Spleen (tissue), 11 donors: ENCODE measurements around the gene GPR82. TPM values are rescaled to one million over a fixed set of nuclear protein-coding genes. Genes with fewer than 3 reads are reported as not detected.

ENCODE experiments used
- DNase-seq: peaks from one replicate; pipeline ENCODE4 v3.0.0-alpha.2; 2020
- H3K27ac ChIP-seq, 8 donors: fragments of 200-600 bp; sonication (generic) in 7 of 8; 1 replicate in 4 of 8; 2 replicates in 4 of 8; pipeline versions ENCODE4 v1.5.0 to v1.8.0; 2016 to 2021; ENCODE audit warnings: inconsistent platforms in 4 of 8, mild to moderate bottlenecking in 4 of 8, moderate library complexity in 1 of 8
- H3K27me3 ChIP-seq, 7 donors: fragments of 200-600 bp; sonication (generic) in 6 of 7; replicated peaks in 1 of 7; 1 replicate in 4 of 7; 2 replicates in 3 of 7; pipeline versions ENCODE4 v1.5.0 to v1.8.0; 2016 to 2021; ENCODE audit warnings: inconsistent platforms in 3 of 7, mild to moderate bottlenecking in 1 of 7
- H3K36me3 ChIP-seq, 6 donors: fragments of 200-600 bp; sonication (generic) in 5 of 6; 1 replicate in 4 of 6; 2 replicates in 2 of 6; pipeline versions ENCODE4 v1.5.0 to v1.8.0; 2016 to 2021; ENCODE audit warnings: inconsistent platforms in 2 of 6
- H3K4me1 ChIP-seq, 6 donors: fragments of 200-600 bp; sonication (generic) in 5 of 6; 1 replicate in 3 of 6; 2 replicates in 3 of 6; pipeline versions ENCODE4 v1.5.0 to v1.8.0; 2016 to 2021; ENCODE audit warnings: inconsistent platforms in 3 of 6
- H3K4me3 ChIP-seq, 8 donors: fragments of 200-600 bp; sonication (generic) in 7 of 8; 1 replicate in 4 of 8; 2 replicates in 4 of 8; pipeline versions ENCODE4 v1.5.0 to v1.8.0; 2016 to 2021; ENCODE audit warnings: inconsistent platforms in 4 of 8, mild to moderate bottlenecking in 4 of 8, moderate library complexity in 2 of 8
- H3K9me3 ChIP-seq, 8 donors: fragments of 200-600 bp; sonication (generic) in 7 of 8; 1 replicate in 4 of 8; 2 replicates in 4 of 8; pipeline versions ENCODE4 v1.5.0 to v1.8.0; 2016 to 2021; ENCODE audit warnings: inconsistent platforms in 4 of 8
- POLR2A ChIP-seq, 3 donors: fragments of 450-650 bp; IDR thresholded peaks; one replicate each; pipeline ENCODE4 v1.5.1; 2017; ENCODE audit warnings: antibody characterized with exemption in 3 of 3, mild to moderate bottlenecking in 1 of 3
- POLR2AphosphoS5 ChIP-seq, 3 donors: sonication (generic); formaldehyde crosslinking; IDR thresholded peaks; one replicate each; pipeline ENCODE4 v1.5.1; 2017; ENCODE audit warnings: antibody characterized with exemption in 3 of 3
- WGBS, 5 donors: extraction: QIAGEN DNeasy Blood & Tissue Kit in 3 of 5; methylation state at CpG; one replicate each; pipeline versions ENCODE4 v1.1.5 to v1.1.7; 2013 to 2018; 5-methylcytosine and 5-hydroxymethylcytosine counted together
- intact Hi-C: fragments of 100-400 bp; cut with DNase I; formaldehyde crosslinking; loops from one replicate; pipeline ENCODE4 v1.15.0; 2023; ENCODE audit warnings: low total_unique reads
- polyA plus RNA-seq, 3 donors: library from polyadenylated mRNA; stranded (reverse); fragments of 200-250 nt; gene quantifications; one replicate each; pipeline ENCODE4 v1.2.1, GENCODE V29; 2013
- total RNA-seq, 7 donors: library from RNA; depleted of rRNA in 3 of 7; stranded (reverse); fragments of >200 nt in 3 of 7; fragmentation: NEBNext Ultra II Directional in 4 of 7; extraction: Animal tissue kit (Norgen Biotek cat#: 25700) in 4 of 7; gene quantifications; one replicate each; pipeline versions ENCODE4 v1.1.0 to v1.2.1, GENCODE V29; 2016 to 2021
- TF ChIP-seq, protein P1 (sequence below), 11 experiments: fragments of 200-600 bp in 7 of 11; fragments of 450-650 bp in 4 of 11; sonication (generic) in 4 of 11; IDR thresholded peaks in 8 of 11; conservative IDR thresholded peaks in 3 of 11; 1 replicate in 7 of 11; 2 replicates in 4 of 11; pipeline versions ENCODE4 v1.4.0 to v1.8.0; 2016 to 2021; ENCODE audit warnings: antibody characterized with exemption in 11 of 11, inconsistent platforms in 4 of 11, mild to moderate bottlenecking in 1 of 11
- donor health status: healthy with polysubstance abuse.
- donor health status: DM: no; HTN: no; CAD: no; lungs with moderate emphysema.
- donor health status: DM: no; HTN: no; CAD: no.
- donor health status: Bipolar disorder and iron deficiency.
- donor health status: healthy.
- donor health status: DM: no; HTN: no; CAD: no.
- donor health status: DM: yes; HTN: yes; CAD: no.

Gene GPR82
- total and polyA plus RNA-seq, 10 donors = 0.26 to 1.7 (median 0.49) TPM

DNA sequence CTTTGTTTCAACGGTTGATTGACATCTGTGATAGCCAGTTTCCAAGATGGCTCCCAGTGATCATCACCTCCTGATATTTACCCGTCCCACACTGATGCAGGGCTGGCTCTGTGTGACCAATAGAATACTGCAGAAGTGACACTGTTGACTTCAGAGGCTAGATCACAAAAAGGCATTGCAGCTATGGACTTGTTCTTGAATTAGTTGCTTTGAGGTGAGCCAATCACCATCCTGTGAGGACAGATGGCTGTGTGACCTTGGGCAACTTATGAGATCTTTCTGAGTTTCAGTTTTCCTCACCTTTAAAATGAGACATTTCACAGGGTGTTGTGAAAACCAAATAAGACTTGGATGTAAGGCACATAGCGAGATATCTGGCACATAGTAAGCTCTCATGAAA, 1.8 kb upstream of the GPR82 start:
- no peak for DNase-seq
- intact Hi-C loops = no loop called here
- WGBS, 5 donors = 82 to 96% (median 84%) methylated on average over 3 of the region's 3 CpGs
- Histone ChIP-seq H3K36me3 (no peaks in the 10 kb centered on the region), H3K4me1 (peaks cover 0 to 63% (median 34%) of the 10 kb centered on the region in 6 donors), H3K27ac (no peak overlapping the region), H3K9me3 (peaks cover 0 to 30% (median 11%) of the 10 kb centered on the region in 8 donors), H3K4me3 (no peak overlapping the region), H3K27me3 (peaks cover 0 to 7% (median 0%) of the 10 kb centered on the region in 7 donors)
- TF ChIP-seq, protein P1, sequence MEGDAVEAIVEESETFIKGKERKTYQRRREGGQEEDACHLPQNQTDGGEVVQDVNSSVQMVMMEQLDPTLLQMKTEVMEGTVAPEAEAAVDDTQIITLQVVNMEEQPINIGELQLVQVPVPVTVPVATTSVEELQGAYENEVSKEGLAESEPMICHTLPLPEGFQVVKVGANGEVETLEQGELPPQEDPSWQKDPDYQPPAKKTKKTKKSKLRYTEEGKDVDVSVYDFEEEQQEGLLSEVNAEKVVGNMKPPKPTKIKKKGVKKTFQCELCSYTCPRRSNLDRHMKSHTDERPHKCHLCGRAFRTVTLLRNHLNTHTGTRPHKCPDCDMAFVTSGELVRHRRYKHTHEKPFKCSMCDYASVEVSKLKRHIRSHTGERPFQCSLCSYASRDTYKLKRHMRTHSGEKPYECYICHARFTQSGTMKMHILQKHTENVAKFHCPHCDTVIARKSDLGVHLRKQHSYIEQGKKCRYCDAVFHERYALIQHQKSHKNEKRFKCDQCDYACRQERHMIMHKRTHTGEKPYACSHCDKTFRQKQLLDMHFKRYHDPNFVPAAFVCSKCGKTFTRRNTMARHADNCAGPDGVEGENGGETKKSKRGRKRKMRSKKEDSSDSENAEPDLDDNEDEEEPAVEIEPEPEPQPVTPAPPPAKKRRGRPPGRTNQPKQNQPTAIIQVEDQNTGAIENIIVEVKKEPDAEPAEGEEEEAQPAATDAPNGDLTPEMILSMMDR (IDR thresholded peaks at IDR 0.05 in 8 of 11, conservative IDR thresholded peaks at IDR 0.05 in 3 of 11) = no peak
- TF ChIP-seq POLR2A (IDR thresholded peaks at IDR 0.05) = no peak
- no peak for TF ChIP-seq POLR2AphosphoS5 (IDR thresholded peaks at IDR 0.05)

- H3K36me3 ChIP-seq = no peaks in the 10 kb centered on the region
- H3K9me3 ChIP-seq = peaks cover 0 to 22% (median 7%) of the 10 kb centered on the region in 8 donors
- WGBS, 5 donors = 38 to 61% (median 50%) methylated on average over 3 of the region's 3 CpGs
- peaks cover 0 to 63% (median 34%) of the 10 kb centered on the region in 6 donors for H3K4me1 ChIP-seq
- no peak for TF ChIP-seq POLR2A (IDR thresholded peaks at IDR 0.05)
- TF ChIP-seq, protein P1 (IDR thresholded peaks at IDR 0.05 in 8 of 11, conservative IDR thresholded peaks at IDR 0.05 in 3 of 11) = no peak
- no peak for TF ChIP-seq POLR2AphosphoS5 (IDR thresholded peaks at IDR 0.05)
- H3K27ac ChIP-seq = peak overlapping the region in 2 of 8 donors; percentile 51 to 52
- intact Hi-C loops = no loop called here
- DNase-seq = no peak
- H3K27me3 ChIP-seq = peaks cover 0 to 7% (median 0%) of the 10 kb centered on the region in 7 donors
- no peak overlapping the region for H3K4me3 ChIP-seq
Measured at GRCh38 chrX:41722816-41723618, 964 bp upstream of the GPR82 start.

- H3K4me1 ChIP-seq = peaks cover 0 to 24% (median 15%) of the 10 kb centered on the region in 6 donors
- intact Hi-C loops = no loop called here
- H3K27me3 ChIP-seq = peaks cover 0 to 4% (median 0%) of the 10 kb centered on the region in 7 donors
- WGBS, 5 donors = 64 to 82% (median 77%) methylated on average over 3 of the region's 3 CpGs
- no peaks in the 10 kb centered on the region for H3K36me3 ChIP-seq
- DNase-seq = no peak
- no peak overlapping the region for H3K4me3 ChIP-seq
- no peak for TF ChIP-seq POLR2A (IDR thresholded peaks at IDR 0.05)
- TF ChIP-seq, protein P1 (IDR thresholded peaks at IDR 0.05 in 8 of 11, conservative IDR thresholded peaks at IDR 0.05 in 3 of 11) = no peak
- TF ChIP-seq POLR2AphosphoS5 (IDR thresholded peaks at IDR 0.05) = no peak
- no peak overlapping the region for H3K27ac ChIP-seq
- no peaks in the 10 kb centered on the region for H3K9me3 ChIP-seq
Measured at GRCh38 chrX:41728125-41728524, 4.1 kb downstream of the GPR82 start.

DNA sequence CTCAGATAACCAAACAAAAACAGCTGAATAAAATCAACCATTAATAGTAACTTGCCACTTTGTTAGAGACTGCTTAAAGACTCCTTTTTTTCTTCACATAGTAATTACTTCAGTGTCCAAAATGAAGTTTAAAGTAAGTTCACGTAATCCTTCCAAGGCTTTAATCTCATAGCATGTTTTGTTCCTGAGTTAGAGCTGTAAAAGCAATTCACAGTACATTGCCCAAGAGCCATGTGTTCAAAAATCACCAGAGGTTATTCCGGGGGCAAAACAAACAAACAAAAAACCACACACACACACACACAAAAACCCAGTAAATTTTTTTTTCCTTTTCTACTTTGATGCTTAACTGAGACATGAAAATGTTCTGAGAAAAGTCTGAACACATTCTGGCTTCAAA, 6.1 kb downstream of the GPR82 start:
- Histone ChIP-seq H3K4me1 (peaks cover 0 to 29% (median 7%) of the 10 kb centered on the region in 6 donors), H3K27me3 (peaks cover 0 to 4% (median 0%) of the 10 kb centered on the region in 7 donors), H3K36me3 (no peaks in the 10 kb centered on the region), H3K27ac (no peak overlapping the region), H3K4me3 (no peak overlapping the region), H3K9me3 (no peaks in the 10 kb centered on the region)
- intact Hi-C loops = no loop called here
- WGBS, 5 donors = 58 to 76% (median 67%) methylated on average over 2 of the region's 2 CpGs
- TF ChIP-seq POLR2A (IDR thresholded peaks at IDR 0.05) (no peak), POLR2AphosphoS5 (IDR thresholded peaks at IDR 0.05) (no peak)
- TF ChIP-seq, protein P1 (IDR thresholded peaks at IDR 0.05 in 8 of 11, conservative IDR thresholded peaks at IDR 0.05 in 3 of 11) = no peak
- no peak for DNase-seq
